NCI-H1930 (cell line): ENCODE measurements around the gene FAM107B.
A peak's percentile ranks its signal among the peaks of the same experiment; 100 is the strongest.

Experiments used
- DNase-seq, 2 experiments: peaks; one replicate each; lab custom pipeline; 2025; lab: John Stamatoyannopoulos, UW

FAM107B gene

DNA sequence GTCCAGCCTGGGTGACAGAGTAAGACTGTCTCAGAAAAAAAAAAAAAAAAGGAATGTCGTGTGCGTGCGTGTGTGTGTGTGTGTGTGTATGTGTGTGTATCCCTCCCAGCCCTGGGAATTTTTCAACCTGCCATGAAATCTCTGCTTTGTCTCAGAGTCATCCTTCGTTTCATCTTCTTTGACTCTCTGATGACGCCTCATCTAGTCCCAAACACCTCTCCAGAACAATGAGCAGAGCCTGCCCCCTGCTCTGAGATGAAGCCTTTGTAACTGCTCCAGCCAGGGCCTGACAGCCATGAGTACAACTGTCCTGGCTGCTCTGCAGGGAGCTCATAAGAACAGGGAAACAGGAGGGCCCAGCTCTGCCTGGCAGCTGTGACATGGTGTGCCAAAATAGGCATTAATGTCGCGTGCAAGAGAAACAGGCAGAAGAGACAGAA is 149.5 kb downstream of the FAM107B start:
- no peak for DNase-seq

DNA sequence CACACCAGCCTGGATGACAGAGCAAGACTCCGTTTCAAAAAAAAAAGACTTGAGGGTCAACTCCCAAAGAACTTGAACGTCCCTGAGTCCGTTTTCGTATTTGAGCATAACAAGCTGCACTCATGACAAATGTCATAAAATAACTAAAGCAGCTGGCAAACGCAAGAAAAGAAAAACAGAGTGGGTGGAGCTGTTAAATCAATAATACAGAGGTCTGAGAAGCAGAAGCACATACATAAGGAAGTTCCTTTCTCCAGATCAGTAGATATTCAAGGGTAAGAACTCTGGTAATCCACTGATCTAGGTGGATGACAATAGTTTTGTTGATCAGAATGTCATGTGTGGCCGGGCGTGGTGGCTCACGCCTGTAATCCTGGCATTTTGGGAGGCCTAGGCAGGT is 150.1 kb downstream of the FAM107B start:
- DNase-seq: no peak

DNA sequence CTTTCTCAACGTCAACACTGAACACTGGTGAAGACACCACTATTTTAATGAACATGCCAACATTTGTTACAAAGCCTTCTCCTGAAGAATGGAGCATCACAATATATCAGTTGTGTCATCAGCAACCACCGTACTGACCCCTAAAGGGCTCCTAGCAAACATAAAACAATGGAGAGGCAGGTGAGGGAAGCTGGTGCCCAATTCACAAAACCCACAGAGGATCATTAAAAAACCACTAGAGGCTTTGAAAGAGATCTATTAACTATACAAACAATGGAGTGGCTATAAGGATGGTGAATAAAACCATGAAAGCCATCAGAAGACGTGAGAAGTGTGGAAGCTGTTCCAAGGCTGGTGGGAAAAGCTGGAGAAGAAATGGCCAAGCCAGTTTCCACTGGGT is 150.8 kb downstream of the FAM107B start:
- DNase-seq: no peak

DNA sequence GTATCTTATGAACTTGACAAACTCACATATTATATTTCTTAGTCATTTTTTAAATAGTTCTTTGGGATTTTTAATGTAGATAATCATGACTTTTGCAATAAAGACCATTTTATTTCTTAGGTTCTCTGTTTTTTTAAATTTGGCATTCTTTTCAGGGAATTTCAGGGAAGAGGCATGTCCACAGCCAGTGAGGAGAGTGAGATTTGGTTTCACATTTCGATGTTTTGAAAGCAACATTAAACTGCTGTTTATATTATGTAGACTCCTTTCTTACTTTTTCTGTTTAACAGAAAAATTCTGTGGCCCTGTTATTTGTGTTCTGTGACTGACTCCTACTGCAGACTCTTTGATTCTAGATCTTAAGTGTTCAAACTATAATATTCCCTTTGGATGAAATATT is 153.7 kb downstream of the FAM107B start:
- no peak for DNase-seq

DNA sequence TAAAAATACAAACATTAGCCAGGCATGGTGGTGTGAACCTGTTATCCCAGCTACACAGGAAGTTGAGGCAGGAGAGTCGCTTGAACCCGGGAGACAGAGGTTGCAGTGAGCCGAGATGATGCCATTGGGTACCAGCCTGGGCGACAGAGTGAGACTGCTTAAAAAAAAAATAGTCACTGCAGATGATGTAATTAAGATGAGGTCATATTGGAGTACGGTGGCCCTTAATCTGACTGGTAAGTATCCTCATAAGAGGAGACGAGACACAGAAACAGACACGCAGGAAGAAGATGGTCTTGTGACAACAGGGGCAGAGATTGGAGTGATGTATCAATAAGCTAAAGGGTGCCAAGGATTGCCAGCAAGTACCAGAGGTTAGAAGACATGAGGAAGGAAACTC is 156.0 kb downstream of the FAM107B start:
- no peak for DNase-seq

DNA sequence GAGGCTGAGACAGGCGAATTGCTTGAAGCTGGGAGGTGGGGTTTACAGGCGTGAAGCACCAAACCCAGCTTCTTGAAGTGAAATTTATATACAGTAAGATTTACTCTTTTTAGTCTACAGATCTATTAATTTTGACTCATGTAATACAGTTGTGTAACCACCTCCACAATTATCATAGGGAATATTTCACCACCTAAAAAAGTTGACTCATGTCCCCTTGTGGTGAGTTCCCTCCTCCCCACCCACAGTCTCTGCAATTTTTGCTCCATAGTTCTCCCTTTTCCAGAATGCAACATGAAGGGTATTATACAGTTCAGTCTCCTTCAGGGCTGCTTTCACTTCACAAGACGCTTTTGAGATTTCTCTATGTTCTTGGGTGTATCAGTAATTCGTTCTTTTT is 156.8 kb downstream of the FAM107B start:
- no peak for DNase-seq

DNA sequence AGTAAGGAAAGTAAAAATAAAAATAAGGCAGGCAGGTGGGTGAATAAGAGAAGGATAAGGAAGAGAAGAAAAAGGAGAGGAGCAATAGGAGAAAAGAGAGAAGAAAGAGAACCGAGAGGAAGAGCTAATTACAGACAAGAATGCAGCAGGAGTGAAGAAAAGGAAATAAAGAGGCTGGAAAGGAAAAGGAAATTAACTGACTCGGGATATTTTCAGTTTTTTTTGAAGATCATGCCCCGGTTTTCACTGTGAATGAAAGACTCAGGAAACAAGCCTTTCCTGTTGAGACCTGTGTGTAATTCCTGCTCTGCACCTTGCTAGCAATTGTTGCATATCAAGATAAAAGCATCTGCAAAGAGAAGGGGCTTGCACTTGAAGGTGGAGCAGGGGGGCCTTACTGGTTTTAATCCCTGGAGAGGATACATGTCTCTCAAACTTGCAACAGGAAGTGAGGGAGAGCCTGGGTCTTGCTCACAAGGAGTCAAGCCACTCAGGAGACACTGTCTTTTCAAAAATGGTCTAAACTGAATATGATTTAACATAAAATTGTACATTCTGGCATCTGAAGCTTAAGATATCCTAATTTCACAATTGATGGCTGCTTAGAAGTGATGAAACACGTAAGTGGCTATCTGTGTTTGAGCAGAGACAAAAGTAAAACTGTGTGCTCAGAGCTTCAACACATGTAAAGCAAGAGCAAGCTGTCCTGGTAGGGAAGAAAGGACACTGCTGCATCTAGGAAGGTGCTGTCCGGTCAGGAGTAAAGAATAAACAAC is 157.6 kb downstream of the FAM107B start:
- DNase-seq: no peak

DNA sequence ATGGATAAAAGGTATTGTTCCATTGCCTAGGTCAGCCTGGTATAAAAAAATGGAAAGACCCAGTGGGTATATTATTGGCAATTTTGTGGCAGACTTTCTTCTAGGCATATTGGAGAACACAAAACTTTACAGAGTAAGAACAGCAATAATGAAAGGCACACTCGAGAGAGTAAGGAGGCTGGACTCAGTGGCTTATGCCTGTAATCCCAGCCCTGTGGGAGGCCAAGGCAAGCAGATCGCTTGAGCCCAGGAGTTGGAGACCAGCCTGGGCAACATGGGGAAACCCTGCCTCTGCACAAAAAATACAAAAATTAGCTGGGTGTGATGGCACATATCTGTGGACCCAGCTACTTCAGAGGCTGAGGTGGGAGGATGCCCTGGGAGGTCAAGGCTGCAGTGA is 158.2 kb downstream of the FAM107B start:
- DNase-seq: no peak

DNA sequence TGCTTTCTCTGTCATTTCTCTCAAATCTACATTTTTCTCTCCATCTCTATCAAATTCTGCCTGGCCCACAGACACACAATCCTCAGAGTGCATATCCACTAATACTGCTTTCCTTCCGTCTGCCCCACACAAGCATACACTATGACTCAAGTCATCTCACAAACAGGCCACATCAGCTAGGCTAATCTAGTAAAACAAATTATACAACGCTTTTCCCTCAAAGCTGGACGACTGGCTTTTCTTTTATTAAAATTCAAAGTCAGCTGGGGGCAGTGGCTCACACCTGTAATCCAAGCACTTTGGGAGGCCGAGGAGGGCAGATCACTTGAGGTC is 161.1 kb downstream of the FAM107B start:
- DNase-seq: no peak

DNA sequence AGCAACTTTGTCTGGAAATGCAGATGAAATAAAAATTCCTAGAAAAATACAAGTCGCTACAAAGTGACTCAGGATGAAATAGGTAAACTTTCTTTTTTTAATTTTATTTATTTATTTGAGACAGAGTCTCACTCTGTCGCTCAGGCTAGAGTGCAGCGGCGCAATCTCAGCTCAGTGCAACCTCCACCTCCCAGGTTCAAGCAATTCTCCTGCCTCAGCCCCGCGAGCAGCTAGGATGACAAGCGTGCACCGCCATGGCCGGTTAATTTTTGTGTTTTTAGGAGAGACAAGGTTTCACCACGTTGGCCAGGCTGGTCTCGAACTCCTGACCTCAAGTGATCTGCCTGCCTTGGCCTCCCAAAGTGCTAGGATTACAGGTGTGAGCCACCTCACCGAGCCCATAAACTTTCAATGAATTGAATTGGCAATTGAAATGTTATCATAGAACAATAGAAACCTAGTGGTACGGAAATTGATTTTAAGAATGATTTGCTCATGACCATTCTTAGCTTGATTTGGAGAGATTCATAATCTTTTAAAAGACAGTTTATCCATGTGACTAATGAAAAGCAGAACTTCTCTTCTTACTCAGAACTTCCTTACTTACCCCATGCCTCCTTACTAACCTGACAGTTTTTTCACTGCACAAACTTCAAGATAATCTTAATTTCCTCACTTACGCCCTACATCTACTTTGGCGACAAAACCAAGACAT is 161.7 kb downstream of the FAM107B start:
- no peak for DNase-seq

DNA sequence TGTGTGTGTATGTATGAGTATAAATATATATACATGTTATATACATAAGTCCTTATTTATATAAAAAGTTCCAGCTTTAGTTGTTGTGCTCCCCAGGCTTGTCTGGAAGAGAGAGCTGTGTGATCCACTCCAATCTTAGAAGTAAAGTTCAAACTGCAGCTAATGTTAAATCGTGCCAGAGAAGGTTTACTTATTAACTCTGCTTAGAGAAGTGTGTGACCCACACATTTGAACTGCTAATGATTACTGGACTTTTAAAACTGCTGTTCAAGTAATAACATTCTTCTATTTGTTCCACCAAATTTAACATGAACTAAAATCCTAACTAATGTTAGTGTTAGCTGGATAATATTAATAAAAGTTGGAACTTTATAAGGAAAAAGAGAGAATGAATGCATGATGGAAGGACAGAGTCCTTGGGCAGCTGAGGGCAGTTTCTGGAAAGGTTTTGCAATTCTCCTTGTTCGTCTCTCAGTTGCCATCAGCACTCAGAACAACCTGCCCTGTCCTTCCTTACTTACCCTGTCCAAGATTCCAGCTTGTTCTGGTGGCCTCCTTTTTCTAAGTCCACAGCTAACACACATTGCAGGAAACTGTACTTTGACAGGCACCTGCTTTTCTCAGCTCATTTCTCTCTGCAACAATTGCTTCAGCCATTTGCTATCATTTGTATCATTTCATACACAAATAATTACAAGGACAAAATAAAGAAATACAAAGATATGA is 162.6 kb downstream of the FAM107B start:
- no peak for DNase-seq

DNA sequence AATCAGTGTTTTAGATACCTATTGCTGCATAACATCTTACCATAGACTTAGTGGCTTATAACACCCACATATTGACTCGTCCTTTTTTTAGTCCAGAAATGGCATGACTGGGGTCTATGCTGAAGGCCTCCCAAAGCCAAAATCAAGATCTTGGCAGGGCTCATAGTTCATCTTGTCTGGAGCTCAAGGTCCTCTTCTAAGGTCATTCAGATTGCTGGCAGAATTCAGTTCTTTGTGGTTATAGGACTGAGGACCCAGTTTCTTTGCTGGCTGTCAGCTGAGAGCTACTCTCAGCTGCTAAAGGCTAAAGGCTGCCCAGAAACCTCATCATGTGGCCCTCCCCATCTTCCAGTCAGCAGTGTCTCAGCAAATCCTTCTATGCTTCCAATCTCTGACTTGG is 165.5 kb downstream of the FAM107B start:
- DNase-seq: no peak

DNA sequence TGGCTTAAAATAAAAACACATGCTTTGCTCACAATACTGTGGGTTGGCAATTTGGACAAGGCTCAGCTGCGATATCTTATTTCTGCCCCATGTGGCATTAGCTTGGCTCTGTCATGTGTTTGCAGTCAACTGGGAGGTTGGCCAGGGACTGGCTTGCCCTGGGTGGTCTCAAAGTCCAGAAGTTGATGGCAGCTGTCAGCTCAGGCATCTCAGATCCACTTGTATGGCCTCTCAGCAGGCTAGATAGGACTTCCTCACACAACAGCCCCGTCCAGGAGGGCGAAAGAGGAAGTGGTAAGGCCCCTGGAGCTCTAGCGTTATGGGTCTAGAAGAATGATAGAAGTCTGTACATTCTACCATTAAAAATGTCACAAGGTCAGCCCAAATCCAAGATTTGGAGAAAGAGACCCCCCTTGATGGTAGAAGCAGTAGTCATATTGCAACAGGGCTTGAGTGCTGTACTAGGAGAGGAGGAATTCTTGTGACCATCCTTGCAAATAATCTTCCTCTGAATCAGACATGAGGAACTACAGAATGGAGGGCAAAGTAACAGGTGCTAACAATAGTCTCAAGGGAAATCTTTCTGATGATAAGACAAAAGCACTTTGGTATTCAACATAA is 166.2 kb downstream of the FAM107B start:
- DNase-seq: no peak

DNA sequence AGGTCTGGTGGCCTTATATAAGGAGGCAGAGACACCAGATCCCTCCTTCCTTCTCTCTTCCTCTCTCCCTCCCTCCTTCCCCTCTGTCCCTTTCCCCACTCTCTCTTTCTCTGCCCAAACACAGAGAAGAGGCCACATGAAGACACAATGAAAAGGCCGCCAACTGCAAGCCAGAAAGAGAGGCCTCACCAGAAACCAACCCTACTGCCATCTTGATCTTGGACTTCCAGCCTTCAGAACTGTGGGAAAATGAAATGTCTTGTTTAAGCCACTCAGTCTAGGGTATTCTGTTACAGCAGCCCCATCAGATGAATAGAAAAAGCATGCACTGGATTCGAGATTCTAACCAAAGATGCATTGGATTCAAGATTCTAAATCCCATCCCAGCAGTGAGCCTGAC is 168.1 kb downstream of the FAM107B start:
- DNase-seq: no peak

DNA sequence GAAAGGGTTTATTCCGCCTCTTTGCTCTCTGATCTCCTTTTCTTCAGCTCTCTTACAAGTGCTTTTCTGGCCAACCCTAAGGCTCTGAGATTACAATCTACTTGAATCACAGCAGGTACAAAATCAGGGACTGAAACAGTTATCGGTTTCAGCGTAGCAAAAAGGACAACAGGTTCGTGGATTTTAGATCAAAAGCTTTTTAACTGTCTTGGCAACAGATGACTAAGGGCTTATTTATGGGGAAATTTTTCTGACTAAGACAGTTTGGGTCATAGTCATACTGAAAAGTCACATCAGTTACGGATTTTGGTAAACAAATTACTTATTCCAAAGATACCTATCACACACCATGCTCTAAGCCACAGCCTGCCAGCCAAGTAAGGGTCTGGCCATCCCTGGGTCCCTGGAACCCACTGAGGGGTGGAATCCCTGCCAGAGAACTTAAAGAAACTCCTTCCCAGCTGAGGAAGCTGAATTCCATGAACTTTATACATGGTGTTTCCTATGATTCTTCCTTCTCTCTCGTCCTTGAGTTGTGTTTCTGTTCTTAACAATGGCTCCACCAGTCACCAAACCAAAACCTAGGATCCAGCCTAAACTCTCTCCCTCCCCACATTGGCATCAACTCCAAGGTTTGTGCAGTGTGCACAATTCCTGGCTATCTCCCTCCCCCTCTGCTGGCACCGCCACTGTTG is 169.3 kb downstream of the FAM107B start:
- DNase-seq: no peak

DNA sequence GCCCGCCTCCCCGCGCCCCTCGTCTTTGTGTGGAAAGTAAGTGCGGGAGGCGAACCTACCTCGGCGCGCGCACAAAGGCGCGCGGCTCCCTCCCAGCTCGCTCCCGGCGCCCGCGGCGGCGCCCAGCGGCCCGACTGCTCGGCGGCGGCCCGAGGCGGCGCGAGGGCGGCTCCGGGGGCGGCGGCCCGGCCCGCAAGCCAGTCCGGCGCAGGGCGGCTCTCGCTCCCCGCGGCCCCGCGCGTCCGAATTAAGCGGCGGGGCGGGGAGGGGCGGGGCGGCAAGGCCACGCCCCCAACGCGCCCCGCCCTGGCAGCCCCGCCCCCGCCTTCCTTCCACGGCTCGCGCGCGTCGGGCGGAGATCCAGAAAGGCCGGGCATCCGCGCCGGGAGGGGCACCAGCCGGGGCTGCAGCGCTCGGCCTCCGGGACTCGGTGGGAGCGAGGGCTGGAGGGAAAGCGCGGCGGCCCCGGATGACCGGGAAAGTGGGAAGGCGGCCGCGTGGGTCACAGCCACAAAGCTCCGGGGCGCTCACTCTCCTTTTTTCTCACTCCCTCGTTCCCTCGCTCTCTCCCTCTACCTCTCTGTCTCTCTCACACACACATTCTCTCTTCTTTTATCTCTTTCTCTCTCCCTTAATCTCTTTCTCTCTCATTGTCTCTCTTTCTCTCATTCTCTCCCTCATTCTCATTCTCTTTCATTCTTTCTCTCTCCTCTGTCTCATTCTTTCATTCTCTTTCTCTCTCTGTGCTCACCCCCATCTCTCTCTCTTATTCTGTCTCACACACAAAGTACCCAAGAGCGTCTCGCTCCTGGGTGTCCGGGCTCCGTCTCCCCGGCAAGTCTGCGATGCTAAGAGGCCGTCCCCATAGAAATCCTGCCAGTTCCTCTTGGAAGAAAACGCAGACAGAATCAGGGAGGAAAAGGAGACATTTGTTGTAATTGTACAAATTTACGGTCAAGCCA is 170.2 kb downstream of the FAM107B start:
- DNase-seq: peak in 1 of 2 experiments; percentile 47

DNA sequence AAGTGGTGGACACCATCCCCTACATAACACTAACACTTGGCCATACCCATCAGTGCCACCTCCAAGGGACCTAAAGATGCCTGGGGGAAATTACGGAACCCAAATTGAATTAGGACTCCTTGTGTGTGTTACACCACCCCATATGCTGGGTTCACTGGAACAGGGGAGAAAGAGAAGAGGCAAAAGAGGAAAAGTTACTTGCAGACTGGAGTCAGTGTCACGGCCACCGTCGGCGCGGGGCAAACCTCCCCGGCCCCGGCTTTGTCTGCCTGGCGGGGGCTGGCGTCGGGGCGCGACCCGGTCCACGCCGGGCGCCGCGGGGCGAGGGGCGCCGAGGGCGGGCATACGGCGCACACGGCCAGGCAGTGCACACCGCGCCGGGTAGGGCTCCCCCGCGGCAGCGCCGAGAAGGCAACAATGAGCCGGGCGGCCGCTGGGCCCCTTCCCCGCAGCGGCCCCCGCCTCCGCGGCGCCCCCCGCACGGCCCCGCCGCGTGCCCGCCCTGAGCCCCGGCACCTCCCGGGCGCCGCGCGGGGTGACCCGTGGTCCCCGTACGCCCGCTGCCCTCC is 171.1 kb downstream of the FAM107B start:
- DNase-seq: no peak

DNA sequence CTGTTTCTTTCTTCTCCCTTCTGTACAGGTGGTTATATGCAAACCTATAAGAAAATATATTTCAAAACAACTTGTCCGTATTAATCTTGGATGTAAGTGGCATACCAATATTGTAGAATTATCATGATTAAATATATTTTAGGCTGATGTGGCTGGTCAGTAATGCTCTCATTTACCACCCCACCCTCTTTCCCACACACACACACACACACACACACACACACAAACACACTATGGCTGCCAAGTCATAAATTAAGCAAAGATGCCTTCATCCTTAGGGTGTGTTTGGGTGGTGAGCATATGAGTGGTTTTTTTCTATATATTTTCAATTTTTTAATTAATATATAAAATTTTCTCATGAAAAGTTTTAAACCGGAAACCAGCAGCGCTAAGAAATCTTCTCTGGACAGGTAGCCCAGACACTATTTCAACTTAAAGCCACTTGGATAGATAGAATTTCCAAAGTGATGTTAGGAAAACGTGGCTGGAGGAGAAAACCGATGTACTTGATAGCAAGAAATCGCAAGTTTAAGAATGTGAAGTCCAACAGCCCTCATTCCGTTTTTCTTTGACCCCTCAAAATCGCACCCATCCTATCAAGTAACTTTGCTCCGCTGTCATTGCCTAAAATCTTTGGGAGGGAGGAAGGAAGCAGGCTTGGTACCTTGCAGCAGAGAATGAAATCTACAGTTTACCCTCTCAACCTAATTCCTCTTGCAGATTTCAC is 171.7 kb downstream of the FAM107B start:
- DNase-seq: no peak

DNA sequence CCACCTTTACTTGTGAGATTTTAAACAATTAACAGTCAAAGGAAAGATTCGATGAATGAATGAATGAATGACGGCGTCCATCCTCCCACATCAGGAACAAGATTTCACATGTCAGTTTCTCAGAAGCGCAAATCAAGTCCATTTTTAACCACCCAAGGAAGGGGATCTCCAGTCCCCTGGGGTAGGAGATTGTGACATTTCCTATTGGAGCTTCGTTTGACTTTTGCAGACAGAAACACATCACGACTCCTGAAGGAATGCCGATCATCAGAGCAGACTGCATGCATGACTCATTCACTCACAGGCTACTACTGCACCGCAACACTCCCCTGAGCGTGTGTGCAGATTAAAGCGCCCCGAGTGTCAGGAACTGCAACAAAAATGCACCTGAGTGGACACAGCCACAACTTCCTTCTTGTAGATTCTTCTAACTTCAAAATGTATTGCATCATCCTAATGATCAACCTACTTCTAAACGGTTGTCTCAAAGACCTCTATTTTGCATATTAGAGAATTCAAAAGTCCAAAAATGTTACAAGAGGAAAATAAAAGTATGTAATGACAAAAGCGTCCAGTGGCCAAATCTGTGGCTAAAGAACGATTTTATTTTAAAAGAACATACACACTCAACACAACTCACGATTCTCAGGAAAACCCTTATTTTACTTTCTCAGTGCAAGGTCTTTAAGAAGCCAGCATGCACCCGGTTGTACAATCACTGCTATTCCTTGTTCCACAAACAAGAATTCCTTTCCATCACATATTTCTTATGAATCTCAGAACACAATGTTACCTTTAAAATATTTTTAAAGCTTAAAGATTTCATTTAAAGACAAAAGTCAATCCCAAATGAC is 172.6 kb downstream of the FAM107B start:
- DNase-seq: no peak
